Ishikawa (cell line): ENCODE measurements around the gene DACT1.

Experiments used
- CEBPB ChIP-seq: IDR thresholded peaks from 2 replicates; pipeline ENCODE4 v1.6.1; 2012
- CREB1 ChIP-seq: IDR thresholded peaks from 2 replicates; pipeline ENCODE4 v1.6.1; 2012; ENCODE audit warnings: low read depth
- EGR1 ChIP-seq: IDR thresholded peaks from 2 replicates; pipeline ENCODE4 v1.6.1; 2012
- EP300 ChIP-seq: IDR thresholded peaks from 2 replicates; pipeline ENCODE4 v1.6.1; 2012; ENCODE audit warnings: borderline replicate concordance
- FOXM1 ChIP-seq: IDR thresholded peaks from 2 replicates; pipeline ENCODE4 v1.6.1; 2012; ENCODE audit warnings: low read depth, borderline replicate concordance
- MAX ChIP-seq: IDR thresholded peaks from 2 replicates; pipeline ENCODE4 v1.6.1; 2012
- NFIC ChIP-seq: IDR thresholded peaks from 2 replicates; pipeline ENCODE4 v1.6.1; 2012
- RAD21 ChIP-seq: IDR thresholded peaks from 2 replicates; pipeline ENCODE4 v1.6.1; 2012; ENCODE audit warnings: low read depth
- REST ChIP-seq: IDR thresholded peaks from 2 replicates; pipeline ENCODE4 v1.6.1; 2012; ENCODE audit warnings: low read depth, mild to moderate bottlenecking
- TAF1 ChIP-seq: IDR thresholded peaks from 2 replicates; pipeline ENCODE4 v1.6.1; 2012; ENCODE audit warnings: low read depth, mild to moderate bottlenecking
- TCF12 ChIP-seq: IDR thresholded peaks from 2 replicates; pipeline ENCODE4 v1.6.1; 2012; ENCODE audit warnings: low read depth
- TEAD4 ChIP-seq: IDR thresholded peaks from 2 replicates; pipeline ENCODE4 v1.6.1; 2012
- USF1 ChIP-seq: IDR thresholded peaks from 2 replicates; pipeline ENCODE4 v1.6.1; 2012
- YY1 ChIP-seq: IDR thresholded peaks from 2 replicates; pipeline ENCODE4 v1.6.1; 2012; ENCODE audit warnings: low read depth
- ZBTB7A ChIP-seq: IDR thresholded peaks from 2 replicates; pipeline ENCODE4 v1.6.1; 2012; ENCODE audit warnings: low read depth

The DACT1 gene

GRCh38 chr14:58671024-58671423 lies 33.3 kb downstream of the DACT1 start:
- TF ChIP-seq ZBTB7A (no peak), CEBPB (no peak), EGR1 (no peak), NFIC (no peak), RAD21 (no peak), FOXM1 (no peak), EP300 (no peak), YY1 (no peak), REST (no peak), TEAD4 (no peak), CREB1 (no peak), TCF12 (no peak), MAX (no peak), USF1 (no peak), TAF1 (no peak)

- TF ChIP-seq TAF1 (no peak), YY1 (no peak), CEBPB (no peak), USF1 (no peak), EP300 (no peak), TEAD4 (no peak), ZBTB7A (no peak), TCF12 (no peak), CREB1 (no peak), REST (no peak), EGR1 (no peak)
Observed at GRCh38 chr14:58671436-58671835, 33.7 kb downstream of the DACT1 start.

- TF ChIP-seq TCF12 (no peak), CEBPB (no peak), USF1 (no peak)
Observed at GRCh38 chr14:58673722-58674121, 36.0 kb downstream of the DACT1 start.

- no peak for TF ChIP-seq CREB1
- TF ChIP-seq TCF12, result no peak
- no peak for TF ChIP-seq TAF1
- TF ChIP-seq NFIC, result no peak
- TF ChIP-seq YY1, result no peak
- no peak for TF ChIP-seq REST
- no peak for TF ChIP-seq ZBTB7A
- no peak for TF ChIP-seq EGR1
Observed at GRCh38 chr14:58677001-58677400, 39.2 kb downstream of the DACT1 start.

- TF ChIP-seq EGR1 (no peak), CREB1 (no peak), EP300 (no peak), REST (no peak), FOXM1 (no peak), TAF1 (no peak)
Observed at GRCh38 chr14:58677517-58677916, 39.8 kb downstream of the DACT1 start.
